COLO829 (cell line): Measurements from ENCODE around the gene ASTL.

Experiments used
- DNase-seq: peaks from one replicate; pipeline ENCODE4 v3.0.0; 2012; ENCODE audit warnings: low spot score

The ASTL gene

GRCh38 chr2:96130483-96130882 is 7.8 kb downstream of the ASTL start:
- DNase-seq = no peak

DNA sequence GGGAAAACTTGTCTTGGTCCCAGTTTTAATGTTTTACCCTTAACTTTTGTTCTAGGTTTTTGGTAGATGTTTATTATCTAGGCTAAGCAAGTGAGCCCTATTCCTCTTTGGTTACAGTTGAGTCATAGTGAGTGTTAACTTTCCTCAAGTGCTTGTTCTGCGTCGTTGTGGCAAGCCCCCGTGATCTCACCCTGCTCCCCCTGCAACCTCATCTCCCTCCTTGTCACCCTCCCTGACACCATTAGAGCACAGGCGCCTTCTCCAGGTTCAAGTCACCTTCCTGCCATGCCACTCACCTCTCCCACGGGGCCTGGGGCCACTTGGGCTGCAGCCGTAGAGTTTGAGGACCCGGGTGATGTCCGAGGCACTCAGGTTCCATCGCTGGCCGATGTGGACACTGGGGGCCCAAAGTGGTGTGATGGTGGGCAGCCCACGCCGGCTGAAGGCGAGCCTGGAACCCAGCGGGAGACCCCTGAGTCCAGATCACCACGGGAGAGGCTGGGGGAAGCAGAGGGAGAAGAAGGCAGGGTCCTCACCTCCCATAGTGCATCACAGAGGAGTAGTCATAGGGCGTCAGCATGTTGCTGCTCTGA is 8.7 kb downstream of the ASTL start:
- DNase-seq = no peak

DNA sequence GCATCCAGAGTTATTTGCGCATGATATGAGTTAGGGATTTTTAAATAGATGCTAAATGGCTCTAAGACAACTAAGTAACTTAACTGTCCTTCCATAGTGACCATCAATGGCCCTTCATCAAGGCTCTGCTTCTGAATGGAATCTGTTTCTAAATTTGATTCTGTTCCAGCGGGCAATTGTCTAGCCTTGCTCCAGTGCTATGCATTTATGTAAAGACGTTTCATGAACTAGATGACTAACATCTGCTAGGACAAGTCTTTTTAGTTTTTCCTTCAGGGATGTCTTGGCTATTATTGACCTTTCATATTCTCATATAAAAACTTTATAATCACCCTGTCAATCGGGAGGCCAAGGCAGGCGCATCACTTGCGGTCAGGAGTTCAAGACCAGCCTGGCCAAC is 9.8 kb downstream of the ASTL start:
- DNase-seq = no peak

- no peak for DNase-seq
Observed at GRCh38 chr2:96124406-96125265, 13.7 kb downstream of the ASTL start.

DNA sequence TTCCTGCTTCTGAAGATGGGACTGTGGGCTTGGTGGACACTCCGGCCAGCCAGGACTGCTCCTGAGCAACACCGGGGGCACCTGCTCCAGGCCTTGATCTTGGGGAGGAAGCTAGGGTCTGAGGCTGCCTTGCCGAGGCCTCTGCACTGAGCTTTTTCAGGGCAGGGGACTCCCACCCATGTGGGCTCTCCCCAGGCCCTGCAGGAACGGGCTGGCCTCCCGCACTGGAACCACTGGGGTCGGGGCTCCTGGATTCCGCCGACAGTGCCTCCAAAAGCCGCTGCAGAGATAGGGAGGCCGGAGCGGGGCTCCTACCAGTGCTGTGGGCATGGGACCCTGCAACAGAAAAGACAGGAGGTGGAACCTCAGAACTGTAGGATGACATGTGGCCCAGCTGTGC is 14.4 kb downstream of the ASTL start:
- no peak for DNase-seq

GRCh38 chr2:96123290-96123689 is 15.0 kb downstream of the ASTL start:
- no peak for DNase-seq

- DNase-seq = no peak
Observed at GRCh38 chr2:96122391-96122790, 15.9 kb downstream of the ASTL start.

GRCh38 chr2:96121414-96121813 is 16.9 kb downstream of the ASTL start:
- no peak for DNase-seq

DNA sequence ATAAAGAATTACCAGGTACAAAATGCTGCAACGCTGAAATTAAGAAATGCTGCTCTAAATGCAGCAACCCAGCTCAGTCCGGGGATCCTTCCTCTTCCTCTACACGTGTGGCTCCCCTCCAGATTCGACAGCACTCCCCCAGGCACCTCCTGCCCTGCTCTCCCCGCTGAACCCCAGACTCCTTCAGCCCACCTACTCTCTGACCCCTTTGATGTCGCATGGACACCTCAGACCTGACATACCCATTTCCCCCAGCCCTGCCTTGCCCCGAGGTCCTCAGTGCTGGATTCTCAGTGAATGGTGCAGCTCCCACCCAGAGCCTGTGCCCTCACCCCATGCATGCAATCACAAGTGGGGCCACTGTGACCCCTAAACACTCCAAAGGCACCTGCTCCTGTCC is 17.3 kb downstream of the ASTL start:
- no peak for DNase-seq

GRCh38 chr2:96120091-96120720 is 18.1 kb downstream of the ASTL start:
- no peak for DNase-seq

GRCh38 chr2:96119389-96119751 is 18.9 kb downstream of the ASTL start:
- DNase-seq = no peak

DNA sequence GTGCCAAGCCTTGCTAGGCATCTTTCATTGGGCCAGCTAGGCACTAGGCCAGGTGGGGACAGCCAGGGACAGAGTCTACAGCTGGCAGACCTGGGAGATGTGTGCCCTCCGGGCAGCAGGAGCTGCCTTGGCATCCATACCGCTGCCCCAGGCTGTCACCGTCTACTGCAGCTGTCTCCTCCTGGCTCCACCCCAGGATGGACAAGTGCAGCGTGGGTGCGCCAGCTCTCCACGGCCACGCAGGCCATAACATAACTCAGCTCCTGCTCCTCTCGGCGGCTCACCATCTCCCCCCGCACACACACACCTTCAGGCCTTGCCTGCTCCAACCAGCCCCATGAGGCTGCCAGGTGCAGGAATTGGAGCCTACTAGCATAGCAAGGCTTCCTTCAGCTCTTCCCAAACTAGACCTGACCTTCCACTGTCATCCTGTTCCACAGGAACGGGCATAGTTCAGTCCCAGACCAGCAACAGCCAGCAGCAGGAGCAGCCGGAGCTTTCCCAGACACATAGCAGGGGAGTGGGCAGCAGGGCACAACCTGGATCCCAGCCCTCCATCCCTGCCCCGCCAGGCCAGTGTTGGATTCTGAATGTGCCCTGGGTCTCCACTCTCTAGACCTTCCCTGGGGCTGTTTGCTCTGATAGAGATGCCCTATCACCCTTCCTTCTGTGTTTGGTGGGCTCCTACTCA is 19.5 kb downstream of the ASTL start:
- no peak for DNase-seq

GRCh38 chr2:96117701-96118588 is 20.4 kb downstream of the ASTL start:
- DNase-seq = no peak

GRCh38 chr2:96116879-96117533 is 21.3 kb downstream of the ASTL start:
- peak; percentile 65 for DNase-seq

GRCh38 chr2:96116424-96116878 is 21.9 kb downstream of the ASTL start, which contains the start of gene ADRA2B:
ADRA2B (minus strand) TSS chr2:96116571; CDS start chr2:96116149, 422 bp downstream.
- no peak for DNase-seq

GRCh38 chr2:96115631-96116423 is 22.5 kb downstream of the ASTL start:
- no peak for DNase-seq

GRCh38 chr2:96114903-96115581 is 23.3 kb downstream of the ASTL start:
- no peak for DNase-seq

GRCh38 chr2:96114546-96114902 is 23.8 kb downstream of the ASTL start:
- no peak for DNase-seq

- DNase-seq = no peak
Observed at GRCh38 chr2:96113951-96114350, 24.4 kb downstream of the ASTL start.

- no peak for DNase-seq
Observed at GRCh38 chr2:96113367-96113677, 25.0 kb downstream of the ASTL start.
